NCI-H2227 (cell line): ENCODE measurements around the gene EPS15.
"Not testable (repeated sequence)": the region's sequence is repeated elsewhere in the genome, so short reads cannot be mapped to it uniquely, and the experiment has no call there.

ENCODE experiments used
- DNase-seq: peaks from one replicate; lab custom pipeline; 2025; ENCODE audit not compliant: unreplicated experiment; lab: John Stamatoyannopoulos, UW

The EPS15 gene

GRCh38 chr1:51473331-51474115 is 45.5 kb downstream of the EPS15 start:
- no peak for DNase-seq

DNA sequence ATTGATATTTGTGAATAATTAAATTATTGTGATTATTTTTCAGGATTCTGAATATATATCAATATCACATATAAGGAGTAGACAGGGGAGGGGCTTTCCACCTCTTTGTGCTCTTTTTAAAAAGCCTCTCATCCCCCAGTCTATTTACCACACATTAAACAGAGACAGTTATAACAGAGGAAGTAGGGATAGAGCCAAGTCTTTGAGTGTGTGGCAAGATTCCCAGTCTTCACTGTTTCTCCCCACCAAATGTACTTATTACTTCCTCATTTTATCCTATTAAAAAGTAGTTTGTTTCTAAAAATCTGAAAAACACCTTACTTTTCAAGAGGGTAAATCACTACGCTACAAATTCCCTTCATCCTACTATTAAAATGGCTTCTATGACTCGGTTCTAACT is 46.7 kb downstream of the EPS15 start:
- no peak for DNase-seq

DNA sequence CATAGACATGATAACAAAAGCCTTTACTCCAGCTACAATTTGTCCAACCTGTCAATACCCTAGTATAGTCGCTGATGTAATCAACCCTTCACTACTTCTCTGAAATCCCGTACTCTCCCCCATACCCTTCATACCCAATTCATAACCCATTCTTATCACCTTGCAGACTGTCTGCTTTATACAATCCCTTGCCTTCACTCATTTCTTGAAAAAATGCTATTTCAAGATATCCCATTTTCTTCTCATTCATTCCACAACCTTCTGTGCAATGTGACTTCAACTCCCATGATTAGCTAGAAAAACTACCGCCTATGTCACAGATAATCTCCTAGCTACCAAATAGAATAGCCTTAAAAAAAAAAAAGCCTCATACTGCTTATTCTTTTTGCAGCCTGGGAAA is 49.5 kb downstream of the EPS15 start:
- no peak for DNase-seq

DNA sequence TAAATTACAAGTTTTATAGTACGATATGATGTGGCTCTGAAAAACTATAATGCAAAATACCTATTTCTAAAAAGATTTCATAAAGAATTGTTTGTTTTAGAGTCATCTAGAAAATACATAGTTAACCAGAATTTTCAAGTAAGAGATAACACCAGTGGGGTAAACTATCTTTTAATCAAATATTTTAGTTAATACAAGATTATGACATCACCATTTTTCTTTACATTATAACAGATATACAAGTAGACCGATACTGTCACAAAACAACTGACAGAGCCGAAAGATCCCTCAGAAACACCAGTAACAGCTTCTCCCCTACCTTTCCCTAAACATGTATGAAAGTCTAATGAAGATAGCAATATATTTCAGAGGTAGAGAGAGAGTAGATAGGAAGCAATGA is 54.2 kb downstream of the EPS15 start:
- no peak for DNase-seq

- no peak for DNase-seq
These were observed 55.5 kb downstream of the EPS15 start for GRCh38 chr1:51463561-51463960.

DNA sequence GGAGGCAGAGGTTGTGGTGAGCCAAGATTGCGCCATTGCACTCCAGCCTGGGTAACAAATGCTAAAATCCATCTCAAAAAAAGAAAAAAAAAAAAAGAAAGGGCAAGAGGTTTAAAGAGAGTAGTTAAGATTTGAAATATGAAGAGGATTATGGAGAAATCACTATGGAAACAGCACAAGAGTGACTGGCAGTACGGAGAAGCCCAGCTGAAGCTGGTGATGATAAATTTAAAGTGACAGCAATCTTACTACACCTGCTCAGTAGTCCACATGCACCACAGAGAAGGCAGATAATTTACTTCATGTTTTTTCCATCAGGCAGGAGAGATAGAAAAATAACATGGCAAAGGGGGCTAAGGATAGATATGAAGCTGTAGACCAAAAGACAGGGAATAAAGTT is 56.8 kb downstream of the EPS15 start:
- not testable (repeated sequence) for DNase-seq

DNA sequence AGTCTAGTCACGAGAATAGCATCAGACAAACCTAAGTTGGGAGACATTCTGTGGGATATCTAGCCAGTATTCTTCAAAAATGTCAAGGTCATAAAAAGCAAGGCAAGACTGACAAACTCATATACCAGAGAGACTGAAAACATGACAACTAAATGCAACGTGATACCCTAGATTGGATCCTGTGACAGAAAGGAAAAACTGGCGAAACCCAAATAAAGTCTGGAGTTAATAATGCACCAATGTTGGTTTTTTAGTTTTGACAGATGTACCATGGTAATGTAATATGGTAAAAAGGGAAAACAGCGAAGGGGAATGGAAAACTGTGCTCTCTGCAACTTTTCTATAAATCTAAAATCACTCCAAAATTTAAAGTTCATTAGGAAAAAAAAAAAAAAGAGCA is 64.5 kb downstream of the EPS15 start:
- DNase-seq = no peak

DNA sequence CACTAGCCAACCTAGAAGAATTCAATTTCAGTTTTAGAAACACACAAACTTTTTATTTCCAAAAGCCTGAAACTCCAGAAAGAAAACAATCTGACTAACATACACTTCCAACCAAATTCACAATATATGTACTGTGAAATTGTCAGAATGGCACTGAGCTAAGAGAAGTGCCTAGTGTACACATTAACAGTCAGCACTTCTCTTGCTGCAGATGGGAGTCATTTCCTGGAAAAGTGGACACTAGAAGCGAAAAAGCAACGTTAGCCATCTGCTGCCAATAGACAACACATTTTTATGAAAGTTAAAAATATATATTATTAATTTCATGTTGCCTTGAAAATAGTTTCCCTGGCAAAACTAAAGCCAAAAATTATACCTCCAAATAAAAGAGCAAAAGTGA is 66.1 kb downstream of the EPS15 start:
- DNase-seq = no peak

DNA sequence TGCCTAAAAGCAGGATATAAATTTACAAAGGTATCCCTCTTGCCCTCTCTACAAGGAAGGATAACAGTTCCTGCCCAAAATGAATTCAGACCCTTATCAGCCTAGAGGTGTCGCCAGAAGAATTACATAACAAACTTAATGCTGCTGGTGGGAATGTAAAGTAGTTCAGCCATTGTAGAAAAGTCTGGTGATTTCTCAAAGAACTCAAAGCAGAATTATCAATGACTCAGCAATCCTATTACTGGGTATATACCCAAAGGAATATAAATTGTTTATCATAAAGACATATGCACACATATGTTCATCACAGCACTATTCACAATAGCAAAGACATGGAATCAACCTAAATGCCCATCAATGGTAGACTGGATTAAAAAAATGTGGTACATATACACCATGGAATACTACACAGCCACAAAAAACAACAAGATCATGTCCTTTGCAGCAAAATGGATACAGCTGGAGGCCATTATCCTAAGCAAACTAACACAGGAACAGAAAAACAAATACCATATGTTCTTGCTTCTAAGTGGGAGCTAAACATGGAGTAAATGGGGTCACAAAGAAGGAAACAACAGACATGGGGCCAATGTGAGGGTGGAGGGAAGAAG is 70.1 kb downstream of the EPS15 start:
- DNase-seq = not testable (repeated sequence)

- no peak for DNase-seq
These were observed 73.5 kb downstream of the EPS15 start for GRCh38 chr1:51445351-51446090.

- DNase-seq = no peak
These were observed 74.4 kb downstream of the EPS15 start for GRCh38 chr1:51444534-51445192.

GRCh38 chr1:51444096-51444495 is 75.0 kb downstream of the EPS15 start:
- no peak for DNase-seq

DNA sequence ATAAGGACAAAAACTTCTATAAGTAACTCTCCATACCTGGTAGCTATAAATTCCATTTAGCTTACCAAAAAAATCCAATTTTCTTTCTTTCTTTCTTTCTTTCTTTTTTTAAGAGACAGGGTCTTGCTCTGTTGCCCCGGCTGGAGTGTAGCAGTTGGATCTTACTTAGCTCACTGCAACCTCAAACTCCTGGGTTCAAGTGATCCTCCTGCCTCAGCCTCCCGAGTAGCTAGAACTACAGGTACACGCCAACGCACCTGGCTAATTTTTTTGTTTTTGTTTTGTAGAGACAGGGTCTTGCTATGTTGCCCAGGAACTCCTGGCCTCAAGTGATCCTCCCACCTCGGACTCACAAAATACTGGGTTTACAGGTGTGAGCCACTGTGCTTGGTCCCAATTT is 75.5 kb downstream of the EPS15 start:
- no peak for DNase-seq

DNA sequence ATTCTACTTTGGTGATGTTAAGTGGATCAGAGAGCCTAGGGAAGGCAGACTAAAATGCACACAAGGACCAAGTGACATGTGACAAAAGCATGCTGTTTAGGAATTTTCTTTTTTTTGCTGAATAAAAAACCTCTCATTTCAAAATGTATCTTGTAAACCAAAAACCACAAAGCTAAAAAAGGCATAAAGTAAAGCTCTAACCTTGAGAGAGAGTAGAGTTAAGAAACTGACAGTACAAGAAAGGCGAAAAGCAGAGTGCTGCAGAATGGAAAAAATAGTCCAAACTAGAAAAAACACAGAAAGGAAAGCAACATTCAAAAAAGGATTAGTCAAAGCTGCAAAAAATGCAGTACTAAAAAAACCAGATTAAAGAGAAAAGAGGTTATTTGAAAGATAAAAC is 76.5 kb downstream of the EPS15 start:
- DNase-seq = no peak

DNA sequence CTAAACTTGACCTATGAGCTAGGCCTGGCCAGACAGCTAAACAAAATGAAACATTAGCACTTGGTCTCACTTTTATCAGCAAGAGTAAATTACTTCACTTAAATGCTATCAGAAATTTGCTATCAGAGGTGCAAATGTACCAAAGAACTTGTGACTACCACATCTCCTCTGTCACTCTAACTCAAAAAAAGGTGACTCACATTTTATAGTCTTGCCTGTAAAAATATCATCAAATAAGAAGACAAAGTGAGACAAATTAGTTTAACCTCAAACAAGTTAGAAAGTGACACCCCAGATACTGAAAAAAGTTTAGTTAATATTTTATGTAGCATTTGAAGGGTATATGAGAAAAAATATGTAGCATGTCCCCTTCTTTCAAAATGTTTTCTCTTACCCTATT is 76.9 kb downstream of the EPS15 start:
- no peak for DNase-seq

GRCh38 chr1:51439895-51440294 is 79.2 kb downstream of the EPS15 start:
- no peak for DNase-seq

DNA sequence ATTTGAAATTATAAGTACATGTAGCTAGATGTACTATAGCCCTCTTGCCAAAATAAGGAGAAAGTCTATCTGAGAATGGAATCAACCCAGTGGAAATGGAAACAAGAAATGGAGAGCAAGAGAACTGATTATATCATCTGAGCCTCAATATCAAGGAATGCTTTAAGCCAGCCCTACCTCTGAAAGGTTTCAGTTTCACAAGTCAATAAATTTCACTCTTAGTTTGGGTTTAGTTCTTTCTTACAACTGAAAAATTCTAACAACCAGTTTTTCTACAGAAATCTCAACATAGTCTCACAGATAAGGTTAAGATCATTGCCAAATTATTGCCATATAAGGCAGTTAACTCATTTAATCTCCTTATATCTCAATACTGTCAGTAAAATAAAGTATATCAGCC is 80.0 kb downstream of the EPS15 start:
- DNase-seq = no peak

DNA sequence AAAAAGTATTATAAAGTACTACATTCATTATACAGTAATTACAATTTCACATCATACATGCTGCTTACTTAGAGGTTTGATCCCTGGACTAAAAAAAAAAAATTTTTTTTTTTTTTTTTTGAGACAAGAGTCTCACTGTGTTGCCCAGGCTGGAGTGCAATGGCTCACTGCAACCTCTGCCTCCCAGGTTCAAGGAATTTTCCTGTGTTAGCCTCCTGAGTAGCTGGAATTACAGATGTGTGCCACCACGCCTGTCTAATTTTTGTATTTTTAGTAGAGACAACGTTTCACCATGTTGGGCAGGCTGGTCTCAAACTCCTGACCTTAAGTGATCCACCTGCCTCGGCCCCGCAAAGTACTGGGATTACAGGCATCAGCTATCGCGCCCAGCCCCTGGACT is 81.7 kb downstream of the EPS15 start:
- DNase-seq = not testable (repeated sequence)

DNA sequence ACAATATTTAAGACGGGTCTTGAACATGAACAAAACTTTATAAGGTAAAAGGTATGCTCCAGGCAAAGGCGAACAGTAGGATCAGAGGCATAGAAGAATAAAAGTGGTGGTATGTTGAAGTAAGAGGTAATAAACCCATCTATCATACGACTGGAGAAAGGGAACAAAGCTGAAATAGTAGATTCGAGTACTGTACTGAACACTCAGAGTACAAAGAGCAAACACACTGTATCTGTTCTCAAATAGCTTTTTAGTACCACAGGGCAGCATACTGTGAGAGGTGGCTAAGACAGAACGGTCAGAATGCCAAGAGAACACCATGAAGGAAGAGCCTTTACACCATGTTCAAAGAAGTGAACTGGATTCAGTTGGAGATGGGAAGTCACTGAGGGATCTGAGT is 83.2 kb downstream of the EPS15 start:
- DNase-seq = no peak

DNA sequence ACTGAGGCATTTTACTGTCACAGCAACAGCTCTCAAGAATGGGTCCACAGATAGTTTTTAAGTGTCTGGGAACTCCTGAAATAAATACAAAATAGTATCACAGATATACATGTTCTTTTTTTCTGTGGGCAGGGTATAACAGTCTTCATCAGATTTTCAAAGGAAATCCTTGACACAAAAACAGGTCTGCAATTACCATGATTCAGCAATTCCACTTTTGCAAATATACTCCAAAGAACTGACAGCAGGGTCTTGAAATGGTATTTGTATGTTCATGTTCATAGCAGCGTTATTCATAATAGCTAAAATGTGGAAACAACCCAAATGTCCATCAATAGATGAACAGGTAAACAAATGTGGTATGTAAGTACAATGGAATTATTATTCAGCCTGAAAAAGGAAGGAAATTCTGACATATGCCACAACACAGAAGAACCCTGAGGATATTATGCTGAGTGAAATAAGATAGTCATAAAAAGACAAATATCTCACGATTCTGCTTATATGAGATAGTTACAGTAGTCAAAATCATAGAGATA is 85.0 kb downstream of the EPS15 start:
- DNase-seq = no peak

DNA sequence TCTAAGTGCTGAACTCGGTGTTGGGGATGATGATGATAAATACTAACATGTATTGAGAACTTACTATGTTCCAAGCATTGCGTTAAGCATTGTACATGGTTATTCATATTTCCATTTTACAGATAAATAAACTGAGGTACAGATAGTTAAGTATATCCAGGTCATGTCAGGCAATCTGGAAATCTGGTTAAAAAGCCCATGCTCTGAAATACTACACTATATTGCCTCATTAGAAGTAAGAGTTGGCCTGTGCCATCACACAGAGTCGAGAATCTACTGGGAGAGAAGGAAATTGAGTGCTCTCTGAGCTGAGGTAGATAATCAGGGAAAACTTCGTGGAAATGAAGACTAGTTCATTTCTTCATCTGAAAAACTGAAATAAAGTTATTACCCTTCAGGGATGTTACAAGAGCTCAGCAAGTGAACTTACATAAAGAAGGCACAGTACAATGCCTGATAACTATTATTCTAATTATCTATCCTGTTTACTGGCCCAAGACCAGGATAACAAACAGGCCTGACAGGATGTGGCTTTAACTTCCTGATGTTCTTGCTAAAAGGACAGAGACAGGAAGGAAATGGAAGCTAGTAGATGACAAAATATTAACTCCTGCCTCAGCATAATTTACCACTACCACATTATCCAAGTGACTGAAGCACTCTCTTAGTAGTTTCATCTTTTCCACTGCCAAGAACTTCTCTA is 85.6 kb downstream of the EPS15 start:
- DNase-seq = no peak
